Smooth muscle cell (in vitro differentiated cells): Measurements from ENCODE around the gene DIP2B. TPM values are rescaled to one million over a fixed set of nuclear protein-coding genes. Genes with fewer than 3 reads are reported as not detected.

Source experiments
- DNase-seq: peaks from one replicate; lab custom pipeline; 2025; ENCODE audit not compliant: unreplicated experiment; lab: John Stamatoyannopoulos, UW
- H2AFZ ChIP-seq: fragments of 200-600 bp; sonication (generic); 2 replicates; pipeline ENCODE4 v1.6.0; 2016; ENCODE audit warnings: antibody characterized with exemption, low read depth, mild to moderate bottlenecking
- H3F3A ChIP-seq: fragments of 200-600 bp; sonication (generic); 2 replicates; pipeline ENCODE4 v1.6.0; 2017; ENCODE audit warnings: antibody characterized with exemption, low read depth
- H3K27ac ChIP-seq: fragments of 200-600 bp; sonication (generic); 2 replicates; pipeline ENCODE4 v1.5.1; 2016; ENCODE audit warnings: low read depth, mild to moderate bottlenecking
- H3K27me3 ChIP-seq: fragments of 200-600 bp; sonication (generic); 2 replicates; pipeline ENCODE4 v1.6.1; 2016; ENCODE audit warnings: low read depth, mild to moderate bottlenecking
- H3K36me3 ChIP-seq: fragments of 200-600 bp; sonication (generic); 2 replicates; pipeline ENCODE4 v1.5.1; 2016; ENCODE audit warnings: low read depth
- H3K4me1 ChIP-seq: fragments of 200-600 bp; sonication (generic); 2 replicates; pipeline ENCODE4 v1.5.1; 2016; ENCODE audit warnings: low read depth
- H3K4me2 ChIP-seq: fragments of 200-600 bp; sonication (generic); 2 replicates; pipeline ENCODE4 v1.6.0; 2016; ENCODE audit warnings: mild to moderate bottlenecking
- H3K4me3 ChIP-seq: fragments of 200-600 bp; sonication (generic); 2 replicates; pipeline ENCODE4 v1.5.1; 2016; ENCODE audit warnings: mild to moderate bottlenecking
- H3K79me2 ChIP-seq: fragments of 200-600 bp; sonication (generic); 2 replicates; pipeline ENCODE4 v1.6.0; 2016; ENCODE audit warnings: low read depth, mild to moderate bottlenecking
- H3K9ac ChIP-seq: fragments of 200-600 bp; sonication (generic); 2 replicates; pipeline ENCODE4 v1.6.0; 2016; ENCODE audit warnings: low read depth
- H3K9me3 ChIP-seq: fragments of 200-600 bp; sonication (generic); replicated peaks from 2 replicates; pipeline ENCODE4 v1.5.1; 2016; ENCODE audit warnings: low read depth
- H4K20me1 ChIP-seq: fragments of 200-600 bp; sonication (generic); 2 replicates; pipeline ENCODE4 v1.6.0; 2016; ENCODE audit warnings: low read depth
- WGBS: methylation state at CpG from one replicate; pipeline ENCODE4 v1.1.7; 2016; ENCODE audit warnings: low lambda C conversion rate; 5-methylcytosine and 5-hydroxymethylcytosine counted together
- polyA plus RNA-seq: library from polyadenylated mRNA; unstranded; fragments of >200 nt; fragmentation: Nextera tagmentation; extraction: Ambion mirVana; gene quantifications from 2 replicates; pipeline ENCODE4 v1.2.1, GENCODE V29; 2016
- total RNA-seq: library from RNA; depleted of rRNA; stranded (reverse); fragments of >200 nt; gene quantifications from 2 replicates; pipeline ENCODE4 v1.2.3, GENCODE V29; 2014
- TF ChIP-seq, protein P1 (sequence below): fragments of 200-600 bp; sonication (generic); IDR thresholded peaks from 2 replicates; pipeline ENCODE4 v1.5.1; 2017; ENCODE audit warnings: borderline replicate concordance, mild to moderate bottlenecking, antibody characterized with exemption; ENCODE audit not compliant: insufficient read depth, poor library complexity, severe bottlenecking

Gene DIP2B
- total and polyA plus RNA-seq, 2 experiments from 2014 or later = 5.8 to 35.2 TPM

DNA sequence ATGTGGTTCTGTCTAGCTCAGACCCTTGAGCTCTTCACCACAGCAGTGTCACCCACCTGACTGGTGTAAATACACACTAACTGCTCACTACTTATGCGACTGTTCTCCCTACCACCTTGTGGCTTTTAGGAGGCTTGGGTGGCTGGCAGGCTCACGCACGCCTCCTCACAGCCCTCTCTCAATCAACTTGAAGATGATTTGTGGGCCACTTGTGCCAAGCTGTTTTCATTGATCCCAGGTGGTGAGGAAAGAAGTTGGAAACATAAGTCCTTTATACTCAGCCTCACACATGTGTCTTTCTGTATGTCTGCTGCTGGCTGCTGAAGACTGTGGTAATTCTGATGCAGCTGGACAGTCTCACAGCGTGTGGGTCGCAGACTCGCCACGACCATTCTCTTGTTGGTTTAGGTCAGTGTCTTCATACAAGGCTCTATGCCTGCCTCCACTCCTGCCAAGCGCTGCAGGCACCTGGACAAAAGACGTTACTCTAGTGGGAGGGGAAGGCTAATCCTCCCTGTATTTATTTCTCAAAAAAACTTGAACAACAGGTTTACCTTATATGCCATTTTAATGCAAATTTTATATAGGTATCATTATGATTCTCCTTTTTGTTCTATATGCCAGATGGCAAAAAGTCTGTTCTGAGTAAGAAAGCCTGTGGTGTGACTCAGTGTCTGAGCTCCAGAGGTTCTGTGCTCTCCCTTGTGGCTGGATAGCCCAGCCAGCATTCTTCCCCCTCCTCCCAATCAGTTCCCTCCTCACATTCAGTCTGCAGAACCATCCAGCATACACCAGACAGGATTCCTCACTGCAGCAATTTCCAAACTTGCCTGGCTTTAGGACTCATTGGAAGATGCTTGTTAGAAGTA is 115.6 kb downstream of the DIP2B start:
- Histone ChIP-seq H3K4me2 (peak overlapping the region; percentile 65), H3K9ac (peak overlapping the region; percentile 83), H3K9me3 (no peaks in the 10 kb centered on the region), H3F3A (peaks cover 26% of the 10 kb centered on the region), H3K4me1 (peaks cover 48% of the 10 kb centered on the region), H3K27ac (peak overlapping the region; percentile 97), H3K36me3 (no peaks in the 10 kb centered on the region), H4K20me1 (no peaks in the 10 kb centered on the region), H2AFZ (no peak overlapping the region), H3K79me2 (peaks cover 38% of the 10 kb centered on the region), H3K4me3 (no peak overlapping the region), H3K27me3 (no peaks in the 10 kb centered on the region)
- 24% methylated on average over 9 of the region's 9 CpGs for WGBS
- DNase-seq = no peak
- TF ChIP-seq, protein P1, sequence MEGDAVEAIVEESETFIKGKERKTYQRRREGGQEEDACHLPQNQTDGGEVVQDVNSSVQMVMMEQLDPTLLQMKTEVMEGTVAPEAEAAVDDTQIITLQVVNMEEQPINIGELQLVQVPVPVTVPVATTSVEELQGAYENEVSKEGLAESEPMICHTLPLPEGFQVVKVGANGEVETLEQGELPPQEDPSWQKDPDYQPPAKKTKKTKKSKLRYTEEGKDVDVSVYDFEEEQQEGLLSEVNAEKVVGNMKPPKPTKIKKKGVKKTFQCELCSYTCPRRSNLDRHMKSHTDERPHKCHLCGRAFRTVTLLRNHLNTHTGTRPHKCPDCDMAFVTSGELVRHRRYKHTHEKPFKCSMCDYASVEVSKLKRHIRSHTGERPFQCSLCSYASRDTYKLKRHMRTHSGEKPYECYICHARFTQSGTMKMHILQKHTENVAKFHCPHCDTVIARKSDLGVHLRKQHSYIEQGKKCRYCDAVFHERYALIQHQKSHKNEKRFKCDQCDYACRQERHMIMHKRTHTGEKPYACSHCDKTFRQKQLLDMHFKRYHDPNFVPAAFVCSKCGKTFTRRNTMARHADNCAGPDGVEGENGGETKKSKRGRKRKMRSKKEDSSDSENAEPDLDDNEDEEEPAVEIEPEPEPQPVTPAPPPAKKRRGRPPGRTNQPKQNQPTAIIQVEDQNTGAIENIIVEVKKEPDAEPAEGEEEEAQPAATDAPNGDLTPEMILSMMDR = no peak

DNA sequence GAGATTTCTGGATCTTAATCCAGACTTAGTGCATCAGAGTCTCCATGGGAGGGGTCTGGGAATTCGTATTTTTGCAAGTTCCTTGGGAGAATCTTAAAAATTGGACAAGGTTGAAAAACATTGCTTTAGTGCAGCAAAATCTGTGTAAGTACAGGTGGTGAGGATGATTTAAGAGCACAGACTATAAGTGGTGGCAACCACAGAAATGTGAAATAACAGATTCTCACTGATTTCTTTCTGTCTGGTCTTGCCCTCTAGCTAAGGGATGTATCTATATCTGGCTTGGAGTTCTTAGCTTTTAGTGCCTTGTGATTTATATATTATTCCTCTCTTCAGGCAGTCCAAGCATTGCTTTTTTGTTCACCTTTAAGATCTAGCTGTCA is 116.2 kb downstream of the DIP2B start:
- H3K9me3 ChIP-seq = no peaks in the 10 kb centered on the region
- TF ChIP-seq, protein P1 = no peak
- peak overlapping the region; percentile 97 for H3K27ac ChIP-seq
- H3K79me2 ChIP-seq = peaks cover 44% of the 10 kb centered on the region
- H3K4me3 ChIP-seq = no peak overlapping the region
- peaks cover 41% of the 10 kb centered on the region for H3K4me1 ChIP-seq
- no peak for DNase-seq
- H3K27me3 ChIP-seq = no peaks in the 10 kb centered on the region
- peak overlapping the region; percentile 83 for H3K9ac ChIP-seq
- H2AFZ ChIP-seq = no peak overlapping the region
- WGBS = 4% methylated on average over 1 of the region's 1 CpG
- peak overlapping the region; percentile 44 for H3K4me2 ChIP-seq
- H3F3A ChIP-seq = peaks cover 23% of the 10 kb centered on the region
- H4K20me1 ChIP-seq = no peaks in the 10 kb centered on the region
- H3K36me3 ChIP-seq = no peaks in the 10 kb centered on the region

DNA sequence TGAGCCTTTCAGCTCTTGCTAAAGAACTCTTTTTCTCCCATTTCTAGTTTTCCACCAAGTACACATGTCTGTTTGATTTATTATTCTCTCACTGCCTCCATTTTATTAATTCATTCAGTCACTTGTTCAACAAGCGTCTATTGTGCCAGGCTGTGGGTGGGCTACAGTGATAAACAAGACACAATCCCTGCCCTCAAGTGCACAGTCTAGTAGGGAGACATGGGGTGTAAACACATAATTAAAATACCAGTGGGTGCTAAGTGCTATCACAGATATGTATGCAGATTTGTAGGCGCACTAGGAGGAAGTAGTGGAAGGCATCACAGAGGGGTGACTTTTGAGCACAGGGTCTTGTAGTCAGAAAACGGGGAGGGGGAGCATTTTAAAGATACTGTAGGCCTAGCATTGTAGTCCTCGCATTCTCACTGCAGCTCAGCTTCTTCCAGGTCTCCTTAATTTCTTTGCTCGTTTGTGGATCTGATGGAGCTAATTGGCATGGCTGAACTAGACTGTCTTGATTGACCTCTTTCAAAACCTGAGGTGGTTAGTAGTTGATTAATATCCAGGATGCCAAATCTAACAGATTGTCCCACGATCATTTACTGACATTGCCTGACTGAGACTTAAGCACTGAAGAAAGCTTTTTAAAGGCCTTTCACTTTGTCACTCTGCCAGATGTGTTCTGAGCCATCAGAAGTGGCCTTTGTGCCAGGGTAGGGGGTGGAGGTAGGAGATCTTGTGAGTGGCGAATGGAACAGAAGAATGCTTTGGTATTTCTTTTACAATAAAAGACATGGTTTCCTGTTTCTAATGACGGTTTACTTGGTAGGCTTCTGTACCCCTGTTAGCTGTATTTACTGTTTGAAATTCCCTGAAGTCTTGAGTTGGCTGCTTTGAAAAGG is 116.9 kb downstream of the DIP2B start:
- Histone ChIP-seq H3K4me1 (peaks cover 34% of the 10 kb centered on the region), H3K4me2 (peak overlapping the region; percentile 44), H3K9ac (peak overlapping the region; percentile 83), H3K4me3 (no peak overlapping the region), H3F3A (peaks cover 23% of the 10 kb centered on the region), H3K79me2 (peaks cover 46% of the 10 kb centered on the region), H3K27ac (peak overlapping the region; percentile 97), H3K36me3 (no peaks in the 10 kb centered on the region), H3K9me3 (no peaks in the 10 kb centered on the region), H3K27me3 (no peaks in the 10 kb centered on the region), H4K20me1 (no peaks in the 10 kb centered on the region), H2AFZ (no peak overlapping the region)
- TF ChIP-seq, protein P1 = no peak
- 29% methylated on average over 8 of the region's 8 CpGs for WGBS
- DNase-seq = no peak
